NOMO-1 (cell line): Measurements from ENCODE around the gene HMGCS2.
A peak's percentile ranks its signal among the peaks of the same experiment; 100 is the strongest.
"Not testable (repeated sequence)": the region's sequence is repeated elsewhere in the genome, so short reads cannot be mapped to it uniquely, and the experiment has no call there.

Experiments used
- DNase-seq, 2 experiments: peaks; one replicate each; lab custom pipeline; 2025; ENCODE audit not compliant: unreplicated experiment in 2 of 2; lab: John Stamatoyannopoulos, UW

Gene HMGCS2

GRCh38 chr1:119790451-119791198 is 21.9 kb upstream of the HMGCS2 start:
- DNase-seq, result no peak

DNA sequence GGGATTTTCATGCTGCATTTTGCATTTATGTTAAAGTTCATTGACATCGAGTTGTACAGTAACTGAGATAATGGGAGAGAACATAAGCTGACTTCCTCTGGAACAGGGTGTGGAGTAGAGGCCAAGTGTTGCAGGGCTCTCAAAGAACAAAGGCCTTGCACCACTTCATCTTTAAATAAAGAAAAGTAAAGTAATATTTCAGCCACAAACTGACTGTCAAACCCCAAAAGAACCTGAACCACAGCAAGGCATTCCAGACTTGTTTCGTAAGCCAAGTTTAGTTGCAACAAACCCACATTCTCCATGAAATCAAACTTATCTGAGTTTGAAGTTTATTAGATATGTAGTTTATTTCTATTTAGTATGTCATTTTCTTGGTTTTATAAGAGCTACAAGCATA is 19.1 kb upstream of the HMGCS2 start:
- DNase-seq, result peak; percentile 74 to 83

DNA sequence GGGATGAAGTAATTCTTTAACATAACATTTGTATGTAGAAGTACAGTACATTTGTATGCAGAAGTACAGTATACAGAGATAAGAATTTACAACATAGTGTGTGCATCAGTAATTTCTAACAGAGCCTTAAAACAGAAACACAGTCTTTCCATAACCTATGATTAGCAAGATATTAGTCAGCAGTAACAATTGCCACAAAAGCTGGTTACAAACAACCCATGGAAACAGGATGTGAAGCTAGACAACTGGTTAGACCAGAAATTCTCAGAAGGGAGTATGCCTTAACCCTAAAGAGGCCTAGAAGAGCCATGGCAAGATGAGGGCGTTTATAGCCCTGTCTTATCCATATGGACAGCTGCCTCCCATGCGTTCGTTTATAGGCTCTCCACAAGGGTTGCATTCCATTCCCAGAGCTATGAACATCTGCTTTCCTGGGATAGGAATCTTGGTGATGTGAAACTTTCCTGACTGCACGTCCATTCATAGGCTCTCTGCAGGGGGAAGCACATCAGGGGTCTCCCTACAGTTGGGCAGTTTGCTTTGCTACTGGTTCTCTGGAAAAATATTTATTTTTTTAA is 17.9 kb upstream of the HMGCS2 start:
- DNase-seq, result peak in 1 of 2 experiments; percentile 30

DNA sequence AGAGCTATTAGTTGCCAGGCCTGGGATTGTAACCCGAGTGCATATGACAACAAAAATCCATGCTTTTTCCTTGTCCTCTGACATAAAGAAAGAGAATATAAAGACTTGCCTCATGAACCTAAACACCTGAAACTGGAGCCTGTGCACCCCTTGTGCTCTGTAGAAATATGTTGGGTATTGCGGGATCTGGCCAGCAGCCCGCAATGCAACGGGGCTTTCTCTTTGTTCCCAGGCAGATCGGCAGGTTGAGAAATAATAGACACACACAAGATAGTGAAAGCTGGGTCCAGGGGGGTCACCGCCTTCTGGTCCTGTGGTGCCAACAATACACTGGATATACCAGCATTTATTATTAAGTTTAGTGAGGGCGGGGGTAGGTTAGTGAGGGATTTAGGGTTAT is 17.3 kb upstream of the HMGCS2 start:
- not testable (repeated sequence) for DNase-seq

DNA sequence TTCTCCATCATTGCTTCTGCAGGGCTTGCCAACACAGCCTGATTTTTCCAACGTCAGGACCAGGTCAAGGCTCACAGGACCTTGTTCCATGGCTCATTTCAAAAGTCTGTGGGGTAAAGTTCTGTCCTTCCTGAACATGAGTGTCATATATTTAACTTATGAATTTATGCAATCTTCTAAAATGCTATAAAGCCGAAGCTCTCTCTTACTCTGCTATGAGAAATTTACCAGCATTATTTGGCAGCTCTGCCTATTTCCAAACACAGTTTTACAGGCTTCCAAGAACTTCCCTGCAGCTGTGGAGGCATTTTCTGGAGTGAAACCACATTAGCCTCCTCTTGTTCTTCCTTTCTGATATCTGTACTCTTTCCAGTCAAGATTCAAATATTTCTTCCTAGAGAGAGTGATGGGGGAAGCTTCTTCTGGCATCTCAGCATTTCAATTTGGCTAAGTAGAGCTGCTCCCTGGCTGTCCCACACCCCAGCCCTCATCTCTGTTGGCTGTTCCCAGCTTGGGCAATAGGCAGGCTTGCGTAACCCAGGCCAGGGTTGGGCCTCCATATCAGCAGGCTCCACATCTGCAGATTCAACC is 15.6 kb upstream of the HMGCS2 start:
- peak; percentile 52 to 68 for DNase-seq

GRCh38 chr1:119783354-119784185 is 14.9 kb upstream of the HMGCS2 start:
- peak; percentile 26 to 56 for DNase-seq

DNA sequence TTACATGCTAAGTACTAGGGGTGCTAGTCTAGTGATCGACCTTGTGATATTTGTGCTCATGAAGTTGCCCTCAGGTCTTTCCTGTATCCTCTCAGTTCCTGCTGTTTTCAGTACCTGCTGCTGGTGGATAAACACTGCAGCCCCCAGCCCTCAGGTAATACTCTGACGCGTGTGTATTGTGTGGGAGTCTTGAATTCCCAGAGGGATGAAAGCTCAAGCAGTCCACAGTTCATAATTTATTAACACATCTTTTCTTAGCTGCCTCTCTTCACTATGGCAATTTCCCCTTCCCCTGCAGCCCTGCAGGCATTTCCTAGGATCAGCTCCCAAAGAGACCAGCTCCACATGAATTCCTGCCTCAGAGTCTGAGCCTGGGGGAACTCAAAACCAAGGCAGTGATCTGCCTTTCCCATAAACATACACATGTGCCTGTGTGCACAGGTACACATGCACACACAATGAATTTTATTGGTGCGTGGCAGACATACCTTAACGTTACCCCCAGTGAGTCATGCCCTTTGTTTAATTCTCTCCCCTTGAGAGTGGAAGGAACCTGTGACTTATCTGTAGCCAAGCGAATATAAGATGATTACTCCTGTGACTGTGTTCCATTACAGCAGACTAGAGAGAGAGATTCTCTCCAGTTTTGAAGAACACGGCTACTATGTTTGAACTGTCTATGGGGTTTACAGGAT is 14.1 kb upstream of the HMGCS2 start:
- DNase-seq, result no peak

DNA sequence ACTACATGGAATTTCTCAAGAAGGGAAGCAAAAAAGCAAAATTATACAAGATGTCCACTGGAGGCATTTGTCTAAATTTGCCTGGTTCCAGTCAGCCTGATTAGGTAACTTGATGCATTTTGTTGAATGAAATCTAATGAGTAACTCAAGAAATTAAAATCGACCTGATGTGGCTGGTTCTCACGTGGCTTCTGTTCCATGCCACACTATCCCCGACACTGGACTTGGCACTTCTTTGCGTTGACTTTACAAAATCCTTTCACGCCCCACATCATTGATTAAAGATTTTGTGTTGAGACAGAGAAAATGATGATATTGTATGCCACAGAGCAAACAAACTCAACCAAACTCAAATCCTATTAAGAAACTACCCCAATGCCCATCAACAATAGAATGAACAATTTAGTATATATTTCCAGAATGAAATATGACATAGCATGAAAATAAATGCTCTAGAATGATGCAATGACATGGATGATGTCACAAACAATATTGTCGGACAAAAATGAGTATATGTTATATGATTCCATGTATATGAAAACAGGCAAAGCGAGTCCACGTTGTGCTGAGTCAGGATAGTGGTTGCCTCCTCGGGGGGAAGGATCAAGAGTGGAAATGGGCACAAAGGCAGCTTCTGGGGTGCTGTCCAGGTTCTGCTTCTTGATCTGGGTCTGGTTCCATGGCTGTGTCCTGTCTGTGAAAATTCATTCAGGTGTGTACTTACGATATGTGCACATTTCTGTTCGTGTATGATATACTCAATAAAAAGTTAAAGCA is 12.9 kb upstream of the HMGCS2 start:
- DNase-seq, result no peak

- DNase-seq, result no peak
These were observed 11.2 kb upstream of the HMGCS2 start for GRCh38 chr1:119779869-119780356.

GRCh38 chr1:119778886-119779560 is 10.3 kb upstream of the HMGCS2 start:
- no peak for DNase-seq

DNA sequence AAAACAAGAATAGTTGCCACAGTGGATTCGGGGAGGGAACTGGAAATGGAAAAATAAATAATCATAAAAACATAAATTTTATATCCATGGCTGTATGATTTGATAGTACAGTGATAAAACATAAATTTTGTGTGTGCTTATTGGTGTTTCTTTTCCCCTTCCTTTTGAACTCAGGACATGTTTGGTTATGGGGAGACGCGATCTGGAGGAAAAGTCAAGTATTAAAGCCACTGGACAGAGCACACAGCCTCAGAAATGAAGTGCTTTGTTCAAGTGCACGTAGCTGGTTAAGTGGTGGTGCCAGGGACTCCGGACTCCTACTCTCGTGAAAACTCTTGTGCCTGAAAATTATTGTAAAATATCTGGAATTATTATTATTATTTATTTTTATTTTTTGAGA is 9.7 kb upstream of the HMGCS2 start:
- DNase-seq, result no peak

- no peak for DNase-seq
These were observed 6.2 kb upstream of the HMGCS2 start for GRCh38 chr1:119774746-119775490.

- no peak for DNase-seq
These were observed 5.1 kb upstream of the HMGCS2 start for GRCh38 chr1:119773711-119774241.

- DNase-seq, result no peak
These were observed 3.6 kb upstream of the HMGCS2 start for GRCh38 chr1:119772298-119772697.

DNA sequence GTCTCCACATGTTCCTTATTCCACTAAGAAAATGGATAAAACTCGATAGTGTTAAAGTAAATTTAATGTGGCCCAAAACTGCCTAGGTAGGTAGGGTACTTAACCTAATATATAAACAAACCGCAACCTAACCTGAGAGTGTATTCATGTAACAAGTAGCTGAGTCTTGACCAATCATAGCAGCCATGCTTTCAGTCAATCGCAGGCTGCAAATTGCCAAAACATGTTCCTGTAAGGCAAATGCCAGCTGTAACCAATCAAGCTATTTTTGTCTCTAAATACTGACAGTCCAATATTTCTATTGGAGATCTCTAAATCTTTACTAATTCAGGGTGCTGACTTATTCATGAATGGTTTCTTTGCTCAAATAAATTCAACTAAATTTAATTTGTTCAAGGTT is 3.1 kb upstream of the HMGCS2 start:
- DNase-seq, result no peak

DNA sequence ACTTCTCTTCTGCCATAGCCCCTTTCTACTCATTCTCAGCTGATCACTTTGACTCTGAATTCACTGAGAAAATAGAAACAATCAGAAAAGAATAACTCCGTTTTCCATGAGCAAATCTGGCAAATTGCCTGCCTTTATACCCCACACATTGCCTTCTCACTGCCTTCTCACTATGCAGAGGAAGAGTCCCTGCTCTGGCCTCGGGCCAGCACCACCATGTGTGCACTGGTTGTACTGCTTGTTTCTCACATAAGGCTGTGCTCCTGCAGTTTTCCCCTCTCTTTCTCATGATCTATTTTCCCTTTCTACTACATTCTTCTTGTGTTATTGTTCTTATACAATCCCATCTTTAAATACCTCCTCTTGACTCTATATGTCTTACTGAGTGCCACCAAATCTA is 2.3 kb upstream of the HMGCS2 start:
- DNase-seq, result no peak

DNA sequence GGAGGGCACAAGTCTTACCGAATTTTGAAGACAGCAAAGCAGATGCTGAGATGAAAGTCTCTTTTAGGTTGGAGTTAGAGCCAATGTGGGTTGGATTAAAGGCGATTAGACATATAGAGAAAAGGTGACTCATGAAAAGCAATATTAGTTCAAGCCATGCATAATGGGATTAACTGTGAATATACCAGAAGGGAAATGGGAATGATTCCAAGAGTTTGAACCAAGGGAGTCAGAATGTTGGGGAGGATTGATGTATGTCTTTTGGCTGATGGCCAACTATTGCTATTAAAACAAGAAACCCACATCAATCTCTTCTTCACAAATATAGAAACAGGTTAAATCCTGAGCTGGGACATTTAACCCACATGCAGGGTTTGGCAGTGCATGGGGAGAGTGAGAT is 1.2 kb downstream of the HMGCS2 start:
- no peak for DNase-seq

DNA sequence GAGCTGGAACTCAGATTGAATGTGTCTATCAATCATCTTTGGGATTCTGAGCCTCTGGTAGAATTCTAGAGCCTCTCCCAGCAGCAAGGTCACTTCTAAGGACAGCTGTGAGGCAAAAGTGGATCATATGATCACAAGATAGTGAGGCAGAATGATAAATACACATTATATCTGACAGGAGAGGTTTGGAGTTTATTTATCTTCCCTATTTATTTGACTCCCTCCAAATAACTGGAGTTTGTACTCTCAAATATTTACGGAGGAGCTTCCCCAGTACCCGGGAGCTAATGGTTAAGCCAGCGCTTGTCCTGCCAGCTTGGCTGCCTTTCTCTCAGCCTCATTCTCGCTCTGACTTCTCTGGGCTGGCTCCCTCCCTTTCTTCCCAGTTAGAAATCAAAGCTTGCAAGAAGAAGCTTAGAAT is 2.3 kb downstream of the HMGCS2 start:
- DNase-seq, result no peak
